Measurements from ENCODE around the gene CHST8. TPM values are rescaled to one million over a fixed set of nuclear protein-coding genes. Genes with fewer than 3 reads are reported as not detected.
A peak's percentile ranks its signal among the peaks of the same experiment; 100 is the strongest.

The CHST8 gene
- total and polyA plus RNA-seq, 2 experiments from 2014 or later = 9.3 to 38.2 TPM

DNA sequence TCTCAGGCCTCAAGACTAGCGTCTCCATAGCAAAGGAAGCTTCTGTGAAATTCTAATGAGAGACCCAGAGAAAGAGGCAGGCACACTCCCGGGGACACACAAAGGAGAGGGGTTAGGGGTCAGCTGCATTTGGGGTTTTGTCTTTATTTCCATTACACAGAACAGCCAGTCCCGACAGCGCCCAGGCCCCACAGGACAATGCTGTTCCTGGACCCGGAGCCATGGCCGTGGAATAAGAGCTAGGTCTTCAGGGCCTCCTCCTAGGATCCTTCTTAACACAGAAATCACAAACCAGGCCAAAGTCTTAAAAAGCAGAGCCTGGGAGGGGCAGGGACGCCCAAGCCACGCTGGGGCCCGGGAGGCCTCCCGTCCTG lies 197.7 kb downstream of the CHST8 start:
- H3K27ac ChIP-seq (ENCODE audit: low read depth) = peak overlapping the region; percentile 79; the same call in 1 of the 2 replicates
- H3K36me3 ChIP-seq (ENCODE audit: insufficient read depth) = no peaks in the 10 kb centered on the region
- H3K27me3 Mint-ChIP-seq (ENCODE audit: insufficient read depth, low read depth, poor library complexity) = peaks cover 13% of the 10 kb centered on the region
- TF ChIP-seq STAT1 (IDR thresholded peaks at IDR 0.05; ENCODE audit: unreplicated experiment) = no peak
- no peak for TF ChIP-seq ZNF114 (CRISPR knock-in tag; IDR thresholded peaks at IDR 0.05)
- TF ChIP-seq ZNF331 (CRISPR knock-in tag; IDR thresholded peaks at IDR 0.05; ENCODE audit: low read depth) = no peak
- no peak for TF ChIP-seq JUNB (IDR thresholded peaks at IDR 0.05; ENCODE audit: unreplicated experiment)
- no peak for TF ChIP-seq NANOG (IDR thresholded peaks at IDR 0.05; ENCODE audit: borderline replicate concordance)
- TF ChIP-seq, protein P1, sequence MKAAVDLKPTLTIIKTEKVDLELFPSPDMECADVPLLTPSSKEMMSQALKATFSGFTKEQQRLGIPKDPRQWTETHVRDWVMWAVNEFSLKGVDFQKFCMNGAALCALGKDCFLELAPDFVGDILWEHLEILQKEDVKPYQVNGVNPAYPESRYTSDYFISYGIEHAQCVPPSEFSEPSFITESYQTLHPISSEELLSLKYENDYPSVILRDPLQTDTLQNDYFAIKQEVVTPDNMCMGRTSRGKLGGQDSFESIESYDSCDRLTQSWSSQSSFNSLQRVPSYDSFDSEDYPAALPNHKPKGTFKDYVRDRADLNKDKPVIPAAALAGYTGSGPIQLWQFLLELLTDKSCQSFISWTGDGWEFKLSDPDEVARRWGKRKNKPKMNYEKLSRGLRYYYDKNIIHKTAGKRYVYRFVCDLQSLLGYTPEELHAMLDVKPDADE (IDR thresholded peaks at IDR 0.05) = no peak
- TF ChIP-seq, protein P2, sequence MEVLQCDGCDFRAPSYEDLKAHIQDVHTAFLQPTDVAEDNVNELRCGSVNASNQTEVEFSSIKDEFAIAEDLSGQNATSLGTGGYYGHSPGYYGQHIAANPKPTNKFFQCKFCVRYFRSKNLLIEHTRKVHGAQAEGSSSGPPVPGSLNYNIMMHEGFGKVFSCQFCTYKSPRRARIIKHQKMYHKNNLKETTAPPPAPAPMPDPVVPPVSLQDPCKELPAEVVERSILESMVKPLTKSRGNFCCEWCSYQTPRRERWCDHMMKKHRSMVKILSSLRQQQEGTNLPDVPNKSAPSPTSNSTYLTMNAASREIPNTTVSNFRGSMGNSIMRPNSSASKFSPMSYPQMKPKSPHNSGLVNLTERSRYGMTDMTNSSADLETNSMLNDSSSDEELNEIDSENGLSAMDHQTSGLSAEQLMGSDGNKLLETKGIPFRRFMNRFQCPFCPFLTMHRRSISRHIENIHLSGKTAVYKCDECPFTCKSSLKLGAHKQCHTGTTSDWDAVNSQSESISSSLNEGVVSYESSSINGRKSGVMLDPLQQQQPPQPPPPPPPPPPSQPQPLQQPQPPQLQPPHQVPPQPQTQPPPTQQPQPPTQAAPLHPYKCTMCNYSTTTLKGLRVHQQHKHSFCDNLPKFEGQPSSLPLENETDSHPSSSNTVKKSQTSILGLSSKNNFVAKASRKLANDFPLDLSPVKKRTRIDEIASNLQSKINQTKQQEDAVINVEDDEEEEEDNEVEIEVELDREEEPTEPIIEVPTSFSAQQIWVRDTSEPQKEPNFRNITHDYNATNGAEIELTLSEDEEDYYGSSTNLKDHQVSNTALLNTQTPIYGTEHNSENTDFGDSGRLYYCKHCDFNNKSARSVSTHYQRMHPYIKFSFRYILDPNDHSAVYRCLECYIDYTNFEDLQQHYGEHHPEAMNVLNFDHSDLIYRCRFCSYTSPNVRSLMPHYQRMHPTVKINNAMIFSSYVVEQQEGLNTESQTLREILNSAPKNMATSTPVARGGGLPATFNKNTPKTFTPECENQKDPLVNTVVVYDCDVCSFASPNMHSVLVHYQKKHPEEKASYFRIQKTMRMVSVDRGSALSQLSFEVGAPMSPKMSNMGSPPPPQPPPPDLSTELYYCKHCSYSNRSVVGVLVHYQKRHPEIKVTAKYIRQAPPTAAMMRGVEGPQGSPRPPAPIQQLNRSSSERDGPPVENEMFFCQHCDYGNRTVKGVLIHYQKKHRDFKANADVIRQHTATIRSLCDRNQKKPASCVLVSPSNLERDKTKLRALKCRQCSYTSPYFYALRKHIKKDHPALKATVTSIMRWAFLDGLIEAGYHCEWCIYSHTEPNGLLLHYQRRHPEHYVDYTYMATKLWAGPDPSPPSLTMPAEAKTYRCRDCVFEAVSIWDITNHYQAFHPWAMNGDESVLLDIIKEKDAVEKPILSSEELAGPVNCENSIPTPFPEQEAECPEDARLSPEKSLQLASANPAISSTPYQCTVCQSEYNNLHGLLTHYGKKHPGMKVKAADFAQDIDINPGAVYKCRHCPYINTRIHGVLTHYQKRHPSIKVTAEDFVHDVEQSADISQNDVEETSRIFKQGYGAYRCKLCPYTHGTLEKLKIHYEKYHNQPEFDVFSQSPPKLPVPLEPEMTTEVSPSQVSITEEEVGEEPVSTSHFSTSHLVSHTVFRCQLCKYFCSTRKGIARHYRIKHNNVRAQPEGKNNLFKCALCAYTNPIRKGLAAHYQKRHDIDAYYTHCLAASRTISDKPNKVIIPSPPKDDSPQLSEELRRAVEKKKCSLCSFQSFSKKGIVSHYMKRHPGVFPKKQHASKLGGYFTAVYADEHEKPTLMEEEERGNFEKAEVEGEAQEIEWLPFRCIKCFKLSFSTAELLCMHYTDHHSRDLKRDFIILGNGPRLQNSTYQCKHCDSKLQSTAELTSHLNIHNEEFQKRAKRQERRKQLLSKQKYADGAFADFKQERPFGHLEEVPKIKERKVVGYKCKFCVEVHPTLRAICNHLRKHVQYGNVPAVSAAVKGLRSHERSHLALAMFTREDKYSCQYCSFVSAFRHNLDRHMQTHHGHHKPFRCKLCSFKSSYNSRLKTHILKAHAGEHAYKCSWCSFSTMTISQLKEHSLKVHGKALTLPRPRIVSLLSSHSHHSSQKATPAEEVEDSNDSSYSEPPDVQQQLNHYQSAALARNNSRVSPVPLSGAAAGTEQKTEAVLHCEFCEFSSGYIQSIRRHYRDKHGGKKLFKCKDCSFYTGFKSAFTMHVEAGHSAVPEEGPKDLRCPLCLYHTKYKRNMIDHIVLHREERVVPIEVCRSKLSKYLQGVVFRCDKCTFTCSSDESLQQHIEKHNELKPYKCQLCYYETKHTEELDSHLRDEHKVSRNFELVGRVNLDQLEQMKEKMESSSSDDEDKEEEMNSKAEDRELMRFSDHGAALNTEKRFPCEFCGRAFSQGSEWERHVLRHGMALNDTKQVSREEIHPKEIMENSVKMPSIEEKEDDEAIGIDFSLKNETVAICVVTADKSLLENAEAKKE (CRISPR knock-in tag; IDR thresholded peaks at IDR 0.05) = no peak
- TF ChIP-seq, protein P3, sequence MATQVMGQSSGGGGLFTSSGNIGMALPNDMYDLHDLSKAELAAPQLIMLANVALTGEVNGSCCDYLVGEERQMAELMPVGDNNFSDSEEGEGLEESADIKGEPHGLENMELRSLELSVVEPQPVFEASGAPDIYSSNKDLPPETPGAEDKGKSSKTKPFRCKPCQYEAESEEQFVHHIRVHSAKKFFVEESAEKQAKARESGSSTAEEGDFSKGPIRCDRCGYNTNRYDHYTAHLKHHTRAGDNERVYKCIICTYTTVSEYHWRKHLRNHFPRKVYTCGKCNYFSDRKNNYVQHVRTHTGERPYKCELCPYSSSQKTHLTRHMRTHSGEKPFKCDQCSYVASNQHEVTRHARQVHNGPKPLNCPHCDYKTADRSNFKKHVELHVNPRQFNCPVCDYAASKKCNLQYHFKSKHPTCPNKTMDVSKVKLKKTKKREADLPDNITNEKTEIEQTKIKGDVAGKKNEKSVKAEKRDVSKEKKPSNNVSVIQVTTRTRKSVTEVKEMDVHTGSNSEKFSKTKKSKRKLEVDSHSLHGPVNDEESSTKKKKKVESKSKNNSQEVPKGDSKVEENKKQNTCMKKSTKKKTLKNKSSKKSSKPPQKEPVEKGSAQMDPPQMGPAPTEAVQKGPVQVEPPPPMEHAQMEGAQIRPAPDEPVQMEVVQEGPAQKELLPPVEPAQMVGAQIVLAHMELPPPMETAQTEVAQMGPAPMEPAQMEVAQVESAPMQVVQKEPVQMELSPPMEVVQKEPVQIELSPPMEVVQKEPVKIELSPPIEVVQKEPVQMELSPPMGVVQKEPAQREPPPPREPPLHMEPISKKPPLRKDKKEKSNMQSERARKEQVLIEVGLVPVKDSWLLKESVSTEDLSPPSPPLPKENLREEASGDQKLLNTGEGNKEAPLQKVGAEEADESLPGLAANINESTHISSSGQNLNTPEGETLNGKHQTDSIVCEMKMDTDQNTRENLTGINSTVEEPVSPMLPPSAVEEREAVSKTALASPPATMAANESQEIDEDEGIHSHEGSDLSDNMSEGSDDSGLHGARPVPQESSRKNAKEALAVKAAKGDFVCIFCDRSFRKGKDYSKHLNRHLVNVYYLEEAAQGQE (IDR thresholded peaks at IDR 0.05; ENCODE audit: unreplicated experiment) = no peak
- no peak for TF ChIP-seq POLR2AphosphoS5 (IDR thresholded peaks at IDR 0.05; ENCODE audit: low read depth)
- TF ChIP-seq, protein P4, sequence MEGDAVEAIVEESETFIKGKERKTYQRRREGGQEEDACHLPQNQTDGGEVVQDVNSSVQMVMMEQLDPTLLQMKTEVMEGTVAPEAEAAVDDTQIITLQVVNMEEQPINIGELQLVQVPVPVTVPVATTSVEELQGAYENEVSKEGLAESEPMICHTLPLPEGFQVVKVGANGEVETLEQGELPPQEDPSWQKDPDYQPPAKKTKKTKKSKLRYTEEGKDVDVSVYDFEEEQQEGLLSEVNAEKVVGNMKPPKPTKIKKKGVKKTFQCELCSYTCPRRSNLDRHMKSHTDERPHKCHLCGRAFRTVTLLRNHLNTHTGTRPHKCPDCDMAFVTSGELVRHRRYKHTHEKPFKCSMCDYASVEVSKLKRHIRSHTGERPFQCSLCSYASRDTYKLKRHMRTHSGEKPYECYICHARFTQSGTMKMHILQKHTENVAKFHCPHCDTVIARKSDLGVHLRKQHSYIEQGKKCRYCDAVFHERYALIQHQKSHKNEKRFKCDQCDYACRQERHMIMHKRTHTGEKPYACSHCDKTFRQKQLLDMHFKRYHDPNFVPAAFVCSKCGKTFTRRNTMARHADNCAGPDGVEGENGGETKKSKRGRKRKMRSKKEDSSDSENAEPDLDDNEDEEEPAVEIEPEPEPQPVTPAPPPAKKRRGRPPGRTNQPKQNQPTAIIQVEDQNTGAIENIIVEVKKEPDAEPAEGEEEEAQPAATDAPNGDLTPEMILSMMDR (conservative IDR thresholded peaks at IDR 0.05; ENCODE audit: low read depth in 2 of 2) = no peak
- TF ChIP-seq CREB1 (CRISPR knock-in tag; IDR thresholded peaks at IDR 0.05; ENCODE audit: low read depth) = no peak
- no peak for TF ChIP-seq EZH2 (IDR thresholded peaks at IDR 0.05; ENCODE audit: low read depth, unreplicated experiment)
- no peak for TF ChIP-seq EZH2phosphoT487 (IDR thresholded peaks at IDR 0.05; ENCODE audit: unreplicated experiment)
- peak overlapping the region; percentile 77 for H3K4me3 Mint-ChIP-seq
- peak overlapping the region; percentile 78 for H3K4me3 ChIP-seq
- ATAC-seq = peak; percentile 29
- 0 out of 2 replicates have a peak, but pooled peaks cover 5% of the 10 kb centered on the region for H3K27me3 ChIP-seq (ENCODE audit: insufficient read depth)
- no peaks in the 10 kb centered on the region for H4K20me1 ChIP-seq (replicated peaks; ENCODE audit: insufficient read depth)
- H3K79me2 ChIP-seq (replicated peaks; ENCODE audit: insufficient read depth) = no peaks in the 10 kb centered on the region
- peaks cover under 1% of the 10 kb centered on the region; the same call in 1 of the 3 replicates for H3K36me3 Mint-ChIP-seq (ENCODE audit: low read depth)
- H3K9me2 ChIP-seq (ENCODE audit: insufficient read depth) = no peaks in the 10 kb centered on the region
- H3K4me2 ChIP-seq = peak overlapping the region; percentile 96
- no peaks in the 10 kb centered on the region for H3F3A ChIP-seq (replicated peaks; ENCODE audit: low read depth)
- no peak overlapping the region for H3K27ac Mint-ChIP-seq
- H3K4me1 ChIP-seq (ENCODE audit: insufficient read depth) = peaks cover 9% of the 10 kb centered on the region
- H3K9me3 Mint-ChIP-seq = no peaks in the 10 kb centered on the region
- H3K4me1 Mint-ChIP-seq = peaks cover 16% of the 10 kb centered on the region
- DNase-seq (ENCODE audit: low spot score) = peak; percentile 55
- H2AFZ ChIP-seq = peak overlapping the region; percentile 78

Measured in GM23338 (cell line).